Endothelial cell of umbilical vein (primary cell): ENCODE measurements around the gene SLC25A13. TPM values are rescaled to one million over a fixed set of nuclear protein-coding genes. Genes with fewer than 3 reads are reported as not detected.

Source experiments
- BruUV-seq: library from RNA; stranded (reverse); fragments of 400-500 nt; replicated peaks from 2 replicates; lab custom pipeline; 2021; lab: Mats Ljungman, UMichigan
- CTCF ChIA-PET: fragments of 300-600, 350-600 bp; sonication (Branson Sonifier 250); formaldehyde crosslinking; loops from one replicate; lab custom pipeline; 2021; ENCODE audit warnings: antibody characterized with exemption, inconsistent platforms; lab: Charles Lee
- POLR2A ChIA-PET: fragments of 300-600, 350-600 bp; sonication (Branson Sonifier 250); formaldehyde crosslinking; loops from one replicate; lab custom pipeline; 2021; ENCODE audit warnings: antibody characterized with exemption, inconsistent platforms; lab: Charles Lee
- DNase-seq: peaks from one replicate; pipeline ENCODE4 v3.0.0-alpha.2; 2011; ENCODE audit warnings: low read depth, low spot score
- FAIRE-seq: peaks from 2 replicates; lab custom pipeline; 2011; peaks lifted over from hg19 to GRCh38; lab: Jason Lieb, UNC
- H2AFZ ChIP-seq: 2 replicates; pipeline ENCODE4 v1.6.0; 2012; ENCODE audit warnings: low read depth, low read length, control low read depth, inconsistent platforms
- H3K27ac ChIP-seq: 2 replicates; pipeline ENCODE4 v1.5.1; 2011; ENCODE audit warnings: low read depth, mild to moderate bottlenecking, control low read depth, low read length, moderate library complexity; ENCODE audit not compliant: insufficient read depth
- H3K27me3 ChIP-seq, 2 experiments: 2 replicates each; pipeline versions ENCODE4 v1.6.0 to v1.6.1; 2011; ENCODE audit warnings: low read length in 2 of 2, mixed read lengths in 1 of 2; ENCODE audit not compliant: control insufficient read depth in 2 of 2, insufficient read depth in 2 of 2
- H3K36me3 ChIP-seq, 2 experiments: 2 replicates in 1 of 2; 3 replicates in 1 of 2; pipeline ENCODE4 v1.5.1; 2011; ENCODE audit warnings: low read length in 2 of 2, mild to moderate bottlenecking in 1 of 2, moderate library complexity in 1 of 2; ENCODE audit not compliant: control insufficient read depth in 2 of 2, insufficient read depth in 2 of 2; ENCODE audit errors: extremely low read depth in 1 of 2
- H3K4me1 ChIP-seq: 3 replicates; pipeline ENCODE4 v1.5.1; 2011; ENCODE audit warnings: mild to moderate bottlenecking, low read length; ENCODE audit not compliant: control insufficient read depth, insufficient read depth; ENCODE audit errors: extremely low read depth
- H3K4me2 ChIP-seq: 2 replicates; pipeline ENCODE4 v1.6.1; 2011; ENCODE audit warnings: low read length, control low read depth, mixed read lengths; ENCODE audit not compliant: insufficient read depth
- H3K4me3 ChIP-seq, 3 experiments: fragments of 200-600 bp in 1 of 3; sonication (generic), shearing (Covaris generic) in 1 of 3; replicated peaks in 1 of 3; 2 replicates each; pipeline ENCODE4 v1.5.1; 2011 to 2016; ENCODE audit warnings: control low read depth in 3 of 3, low read length in 3 of 3, mild to moderate bottlenecking in 2 of 3, inconsistent platforms in 1 of 3, low read depth in 1 of 3, moderate library complexity in 1 of 3; ENCODE audit not compliant: insufficient read depth in 1 of 3
- H3K79me2 ChIP-seq: 2 replicates; pipeline ENCODE4 v1.6.0; 2012; ENCODE audit warnings: low read length, inconsistent platforms; ENCODE audit not compliant: control insufficient read depth, insufficient read depth
- H3K9ac ChIP-seq: replicated peaks from 2 replicates; pipeline ENCODE3; 2011; ENCODE audit warnings: low read length, control low read depth; ENCODE audit not compliant: insufficient read depth; ENCODE audit errors: extremely low read depth
- H3K9me1 ChIP-seq: replicated peaks from 3 replicates; pipeline ENCODE4 v1.6.0; 2011; ENCODE audit warnings: mild to moderate bottlenecking, low read length; ENCODE audit not compliant: control insufficient read depth, insufficient read depth; ENCODE audit errors: extremely low read depth
- H3K9me3 ChIP-seq: replicated peaks from 2 replicates; pipeline ENCODE4 v1.5.1; 2012; ENCODE audit warnings: low read length, inconsistent platforms; ENCODE audit not compliant: control insufficient read depth, insufficient read depth
- H4K20me1 ChIP-seq: replicated peaks from 2 replicates; pipeline ENCODE3; 2011; ENCODE audit warnings: mild to moderate bottlenecking, low read length; ENCODE audit not compliant: control insufficient read depth, insufficient read depth; ENCODE audit errors: extremely low read depth
- EZH2 ChIP-seq: IDR thresholded peaks from 2 replicates; pipeline ENCODE4 v1.6.1; 2012; ENCODE audit warnings: borderline replicate concordance, low read depth, mild to moderate bottlenecking, moderate library complexity, low read length, inconsistent platforms; ENCODE audit not compliant: severe bottlenecking
- FOS ChIP-seq: IDR thresholded peaks from 2 replicates; pipeline ENCODE4 v1.6.1; 2011; ENCODE audit warnings: mild to moderate bottlenecking, low read length, moderate library complexity, borderline replicate concordance; ENCODE audit not compliant: insufficient read depth
- GATA2 ChIP-seq: IDR thresholded peaks from 2 replicates; pipeline ENCODE4 v1.7.0; 2011; ENCODE audit warnings: low read depth, mild to moderate bottlenecking, moderate library complexity, mixed read lengths, low read length; ENCODE audit not compliant: insufficient read length, insufficient read depth
- JUN ChIP-seq: IDR thresholded peaks from 2 replicates; pipeline ENCODE4 v1.6.1; 2011; ENCODE audit warnings: borderline replicate concordance, low read depth; ENCODE audit not compliant: insufficient read length, insufficient read depth
- MAX ChIP-seq: IDR thresholded peaks from 2 replicates; pipeline ENCODE4 v1.6.1; 2011; ENCODE audit not compliant: insufficient read depth, insufficient read length
- MYC ChIP-seq: IDR thresholded peaks from one replicate; pipeline ENCODE4 v1.6.1; 2011; ENCODE audit warnings: mild to moderate bottlenecking, low read depth, low read length
- POLR2A ChIP-seq: IDR thresholded peaks from 2 replicates; pipeline ENCODE4 v1.6.1; 2012; ENCODE audit warnings: low read depth, mild to moderate bottlenecking, control low read depth, low read length
- POLR2AphosphoS5 ChIP-seq: IDR thresholded peaks from 2 replicates; pipeline ENCODE4 v1.6.1; 2012; ENCODE audit warnings: low read depth, mild to moderate bottlenecking, control low read depth, low read length, moderate library complexity; ENCODE audit not compliant: insufficient read depth
- dilution Hi-C: fragments of 300-500 bp; cut with MboI; formaldehyde crosslinking; loops from one replicate; pipeline ENCODE4 v1.15.0; 2019; ENCODE audit warnings: low sequenced_read_pairs; ENCODE audit not compliant: extremely low pct_ligation_motif_present
- intact Hi-C: fragments of 100-400 bp; cut with micrococcal nuclease; formaldehyde crosslinking; loops from one replicate; pipeline ENCODE4 v1.10.0; 2022
- polyA plus RNA-seq, 4 experiments: library from polyadenylated mRNA; depleted of rRNA in 3 of 4; stranded (reverse) in 3 of 4; unstranded in 1 of 4; fragments of >200 nt; gene quantifications; 2 replicates each; pipeline versions ENCODE4 v1.2.1 to v1.2.3, GENCODE V29; 2011 to 2012; ENCODE audit warnings: missing spikeins in 1 of 4
- total RNA-seq: library from RNA; stranded (reverse); gene quantifications from 2 replicates; pipeline ENCODE4 v1.2.3, GENCODE V29; 2021
- TF ChIP-seq, protein P1 (sequence below), 2 donors: IDR thresholded peaks; 1 replicate in 1 of 2; 2 replicates in 1 of 2; pipeline ENCODE4 v1.5.1; 2011; ENCODE audit warnings: low read length in 2 of 2, mild to moderate bottlenecking in 2 of 2, moderate library complexity in 2 of 2, control low read depth in 1 of 2, inconsistent platforms in 1 of 2, low read depth in 1 of 2; ENCODE audit not compliant: insufficient read depth in 1 of 2; ENCODE audit errors: extremely low read depth in 1 of 2

SLC25A13 gene
- total and polyA plus RNA-seq, 2 donors (not counting 3 experiments of a cell fraction or from before 2014, with no cell fraction given), result 13.2 to 34.4 TPM

DNA sequence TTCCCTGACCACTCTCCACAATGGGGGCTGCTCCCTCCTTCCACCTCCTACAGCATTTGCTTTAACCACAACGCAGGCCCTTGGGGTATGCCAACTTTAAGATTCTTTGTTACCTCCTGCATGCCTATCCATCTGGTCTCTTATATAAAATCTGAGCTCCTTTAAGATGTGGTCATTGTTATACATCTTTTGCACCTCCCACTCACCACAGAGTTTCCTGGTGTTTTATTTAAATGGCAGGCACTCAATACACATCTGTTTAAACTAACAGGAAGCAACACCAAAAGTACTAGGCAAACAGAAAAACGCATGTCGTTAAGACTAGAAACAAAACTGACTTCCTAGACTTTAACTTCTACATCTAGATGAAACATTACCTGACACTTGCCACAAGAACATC lies 36.3 kb downstream of the SLC25A13 start:
- Histone ChIP-seq H3K36me3 (no peaks in the 10 kb centered on the region), H3K4me1 (peaks cover 15% of the 10 kb centered on the region), H3K27ac (no peak overlapping the region), H3K9me1 (no peaks in the 10 kb centered on the region), H3K27me3 (no peaks in the 10 kb centered on the region), H3K79me2 (no peaks in the 10 kb centered on the region), H3K9me3 (no peaks in the 10 kb centered on the region), H3K9ac (no peak overlapping the region), H3K4me2 (no peak overlapping the region), H3K4me3 (no peak overlapping the region), H4K20me1 (no peaks in the 10 kb centered on the region), H2AFZ (no peak overlapping the region)
- intact Hi-C loops (no loop called here), dilution Hi-C loops (no loop called here)
- BruUV-seq, result no TSS peak
- peak; percentile 16 for DNase-seq
- TF ChIP-seq MAX (no peak), POLR2A (no peak), MYC (no peak), JUN (no peak), GATA2 (no peak), POLR2AphosphoS5 (no peak), FOS (no peak), EZH2 (no peak)
- TF ChIP-seq, protein P1, sequence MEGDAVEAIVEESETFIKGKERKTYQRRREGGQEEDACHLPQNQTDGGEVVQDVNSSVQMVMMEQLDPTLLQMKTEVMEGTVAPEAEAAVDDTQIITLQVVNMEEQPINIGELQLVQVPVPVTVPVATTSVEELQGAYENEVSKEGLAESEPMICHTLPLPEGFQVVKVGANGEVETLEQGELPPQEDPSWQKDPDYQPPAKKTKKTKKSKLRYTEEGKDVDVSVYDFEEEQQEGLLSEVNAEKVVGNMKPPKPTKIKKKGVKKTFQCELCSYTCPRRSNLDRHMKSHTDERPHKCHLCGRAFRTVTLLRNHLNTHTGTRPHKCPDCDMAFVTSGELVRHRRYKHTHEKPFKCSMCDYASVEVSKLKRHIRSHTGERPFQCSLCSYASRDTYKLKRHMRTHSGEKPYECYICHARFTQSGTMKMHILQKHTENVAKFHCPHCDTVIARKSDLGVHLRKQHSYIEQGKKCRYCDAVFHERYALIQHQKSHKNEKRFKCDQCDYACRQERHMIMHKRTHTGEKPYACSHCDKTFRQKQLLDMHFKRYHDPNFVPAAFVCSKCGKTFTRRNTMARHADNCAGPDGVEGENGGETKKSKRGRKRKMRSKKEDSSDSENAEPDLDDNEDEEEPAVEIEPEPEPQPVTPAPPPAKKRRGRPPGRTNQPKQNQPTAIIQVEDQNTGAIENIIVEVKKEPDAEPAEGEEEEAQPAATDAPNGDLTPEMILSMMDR (IDR thresholded peaks at IDR 0.05; ENCODE audit: extremely low read depth in 1 of 2, insufficient read depth in 1 of 2, low read depth in 1 of 2, low read length in 2 of 2), result no peak
- POLR2A ChIA-PET, result no interaction called here
- no peak for FAIRE-seq
- CTCF ChIA-PET, result no interaction called here
